GM12873 (cell line): ENCODE data around the gene CHMP2B.

Experiments used
- CTCF ChIP-seq: IDR thresholded peaks from 2 replicates; pipeline ENCODE4 v1.5.1; 2012; ENCODE audit warnings: low read depth, mild to moderate bottlenecking, moderate library complexity, low read length, control low read depth; ENCODE audit not compliant: insufficient read depth; ENCODE audit errors: missing control alignments

The CHMP2B gene

GRCh38 chr3:87260270-87260669, 33.2 kb downstream of the CHMP2B start:
- peak; percentile 70 for TF ChIP-seq CTCF

DNA sequence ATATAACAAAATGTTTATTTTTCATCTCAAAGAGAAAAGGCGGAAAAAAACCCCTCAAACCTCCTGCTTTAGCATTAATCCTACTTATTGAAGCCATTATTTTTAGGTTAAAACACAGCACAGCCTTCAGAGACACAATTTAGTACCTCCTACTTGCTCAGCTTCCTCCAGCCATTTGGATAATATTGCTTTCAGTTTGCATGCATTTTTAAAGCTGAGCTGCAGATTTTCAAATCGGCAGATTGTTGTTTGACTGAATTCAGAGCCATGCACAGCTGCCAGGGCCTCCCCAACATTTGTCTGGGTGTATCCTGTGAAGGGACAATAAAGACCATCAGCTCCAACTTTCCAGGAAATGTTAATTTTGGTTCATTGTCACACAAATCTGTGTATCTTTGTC, 34.8 kb downstream of the CHMP2B start:
- TF ChIP-seq CTCF = no peak

- no peak for TF ChIP-seq CTCF
Observed at GRCh38 chr3:87267953-87268645, 41.0 kb downstream of the CHMP2B start.

DNA sequence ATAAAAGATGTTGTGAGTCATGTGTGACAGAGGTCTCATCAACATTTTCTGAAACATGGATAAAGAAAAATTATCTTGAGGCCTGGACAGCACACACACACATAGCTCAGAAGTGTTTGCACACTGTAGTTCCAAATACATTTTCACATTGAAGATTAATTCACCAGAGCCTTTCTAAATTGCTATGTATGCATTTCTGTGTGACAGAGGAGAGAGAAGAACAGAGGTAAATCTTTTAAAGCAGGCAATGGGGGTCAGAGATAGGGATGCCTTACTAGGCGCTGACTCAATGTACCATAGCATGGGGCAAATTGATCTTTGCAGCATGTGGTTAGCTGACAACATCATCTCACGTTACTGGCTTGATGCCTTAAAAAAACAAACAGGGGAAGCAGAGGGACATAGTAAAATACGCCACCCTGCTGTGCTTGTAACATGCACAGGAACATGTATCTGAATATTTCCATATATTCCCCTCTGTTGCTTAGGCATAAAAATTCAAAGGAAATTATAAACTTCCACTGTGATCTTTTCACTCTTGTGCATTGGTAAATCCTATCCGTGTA, 41.6 kb downstream of the CHMP2B start:
- no peak for TF ChIP-seq CTCF

DNA sequence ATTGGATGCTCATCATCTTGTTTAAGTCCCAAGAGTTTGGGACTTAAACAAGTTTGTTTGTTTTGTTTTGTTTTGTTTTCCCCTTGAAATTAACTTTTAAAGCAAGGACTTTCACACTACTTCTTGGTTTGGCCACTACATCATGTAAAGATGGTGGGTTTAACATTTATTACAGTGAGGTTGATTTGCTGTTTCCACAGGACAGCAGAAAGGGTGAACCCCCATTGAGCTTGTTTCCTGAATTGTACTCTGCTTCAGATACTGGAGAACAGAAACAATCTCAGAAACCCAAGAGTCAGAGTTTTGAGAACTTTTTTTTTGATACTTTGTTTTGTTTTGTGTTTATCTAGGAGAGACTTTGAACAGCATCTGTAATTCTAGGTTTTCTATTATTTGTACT, 42.6 kb downstream of the CHMP2B start:
- no peak for TF ChIP-seq CTCF

GRCh38 chr3:87270908-87271700, 44.0 kb downstream of the CHMP2B start:
- TF ChIP-seq CTCF = no peak

- no peak for TF ChIP-seq CTCF
Observed at GRCh38 chr3:87272718-87273341, 45.7 kb downstream of the CHMP2B start.
